ENCODE data around the gene KLK6.

The KLK6 gene

DNA sequence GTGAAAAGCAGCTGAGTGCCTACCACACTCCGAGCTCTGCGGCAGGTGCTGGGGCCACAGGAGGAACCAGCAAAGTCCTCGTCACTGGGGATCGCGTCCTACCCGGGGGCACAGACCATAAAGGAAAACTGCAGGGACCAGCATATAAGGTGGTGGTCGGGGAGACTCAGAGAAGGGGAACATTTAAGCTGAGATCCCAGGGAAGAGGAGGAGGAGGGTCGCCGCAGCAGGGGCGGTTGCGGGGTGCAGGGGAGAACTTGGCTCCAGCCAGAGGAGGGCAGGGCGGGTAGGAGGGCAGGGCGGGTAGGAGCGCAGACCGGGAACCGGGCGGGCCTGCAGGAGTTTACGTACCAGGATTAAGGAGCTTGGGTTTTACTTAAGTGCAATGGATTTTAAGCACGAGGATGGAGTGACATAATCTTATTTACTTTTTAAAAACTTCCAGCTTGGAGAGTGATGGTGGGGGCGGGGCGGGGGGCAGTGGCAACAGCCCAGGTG, 57.2 kb downstream of the KLK6 start:
- no peak for DNase-seq (ENCODE audit: low read depth in 2 of 2, low spot score in 1 of 2)

- no peak for DNase-seq (ENCODE audit: low read depth in 2 of 2, low spot score in 1 of 2)
Observed at GRCh38 chr19:50911206-50912101, 57.9 kb downstream of the KLK6 start, which contains the start of gene KLK4. Gene KLK4, minus strand, starts transcription at chr19:50911395. Its CDS starts 657 bp downstream, at chr19:50910738.

- DNase-seq (ENCODE audit: low read depth in 2 of 2, low spot score in 1 of 2), result no peak
Observed at GRCh38 chr19:50910722-50911121, 58.7 kb downstream of the KLK6 start.

DNA sequence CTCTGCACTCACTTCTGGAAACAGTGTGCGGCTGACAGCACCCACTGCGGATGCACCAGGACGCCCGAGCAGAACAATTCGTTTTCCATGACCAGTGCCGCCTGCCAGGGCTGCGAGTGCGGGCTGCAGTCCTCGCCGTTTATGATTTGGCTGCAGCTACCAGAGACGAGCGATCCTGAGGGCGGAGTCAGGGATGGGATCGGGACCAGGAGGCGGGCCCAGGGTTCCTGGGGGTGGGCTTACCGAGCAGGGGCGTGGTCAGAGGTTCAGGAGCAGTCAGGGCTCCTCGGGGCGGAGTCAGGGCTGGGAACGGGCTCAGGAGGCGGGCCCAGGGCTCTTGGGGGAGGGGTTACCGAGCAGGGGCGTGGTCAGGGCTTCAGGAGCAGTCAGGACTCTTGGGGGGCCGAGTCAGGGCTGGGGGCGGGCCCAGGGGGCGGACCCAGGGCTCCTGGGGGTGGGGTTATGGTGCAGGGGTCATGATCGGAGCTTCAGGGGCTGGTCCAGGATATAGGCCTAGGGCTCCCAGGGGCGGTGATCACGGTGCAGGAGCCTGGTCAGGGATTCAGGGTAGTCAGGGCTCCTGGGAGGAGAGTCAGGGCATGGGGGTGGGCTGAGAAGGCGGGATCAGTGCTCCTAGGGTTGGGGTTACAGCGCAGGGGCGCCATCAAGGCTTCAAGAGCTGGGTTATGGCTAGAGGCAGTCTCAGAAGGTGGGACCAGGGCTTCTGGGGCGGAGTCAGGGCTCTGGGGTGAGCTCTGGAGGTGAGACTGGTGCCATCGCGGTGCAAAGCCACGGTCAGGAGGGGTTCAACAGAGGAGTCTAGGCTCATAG, 59.9 kb downstream of the KLK6 start:
- DNase-seq (ENCODE audit: low read depth in 2 of 2, low spot score in 1 of 2), result no peak
